IMR-90 (cell line): ENCODE measurements around the gene VTN.

Experiments
- BHLHE40 ChIP-seq: fragments of 150-350 bp; IDR thresholded peaks from 2 replicates; pipeline ENCODE4 v1.6.1; 2016; ENCODE audit warnings: mild to moderate bottlenecking, low read depth, low read length
- CEBPB ChIP-seq: IDR thresholded peaks from 2 replicates; pipeline ENCODE4 v1.6.1; 2012; ENCODE audit warnings: low read depth, low read length, improper control_type of control experiment
- CTCF ChIP-seq: conservative IDR thresholded peaks from 2 replicates; pipeline ENCODE4 v1.5.1; 2012; ENCODE audit warnings: mild to moderate bottlenecking, low read depth, low read length, improper control_type of control experiment
- ELK1 ChIP-seq: fragments of 150-350 bp; IDR thresholded peaks from 2 replicates; pipeline ENCODE4 v1.6.1; 2016; ENCODE audit warnings: low read depth, mild to moderate bottlenecking, low read length, moderate library complexity, borderline replicate concordance
- FOS ChIP-seq: fragments of 150-350 bp; IDR thresholded peaks from 2 replicates; pipeline ENCODE4 v1.6.1; 2016; ENCODE audit warnings: low read depth, low read length
- MAZ ChIP-seq: IDR thresholded peaks from 2 replicates; pipeline ENCODE4 v1.6.1; 2012; ENCODE audit warnings: low read depth, mild to moderate bottlenecking, low read length, improper control_type of control experiment, moderate library complexity, borderline replicate concordance
- NFE2L2 ChIP-seq: fragments of 150-350 bp; IDR thresholded peaks from 2 replicates; pipeline ENCODE4 v1.6.1; 2016; ENCODE audit warnings: low read depth, mild to moderate bottlenecking, low read length
- POLR2A ChIP-seq: IDR thresholded peaks from 2 replicates; pipeline ENCODE4 v1.6.1; 2012; ENCODE audit warnings: mild to moderate bottlenecking, low read depth, low read length
- RAD21 ChIP-seq: IDR thresholded peaks from 2 replicates; pipeline ENCODE4 v1.6.1; 2012; ENCODE audit warnings: low read length, improper control_type of control experiment
- RFX5 ChIP-seq: IDR thresholded peaks from 2 replicates; pipeline ENCODE4 v1.8.0; 2012; ENCODE audit warnings: low read depth, mild to moderate bottlenecking, low read length, moderate library complexity
- SMC3 ChIP-seq: fragments of 150-350 bp; IDR thresholded peaks from 2 replicates; pipeline ENCODE4 v1.6.1; 2016; ENCODE audit warnings: low read depth, mild to moderate bottlenecking, antibody characterized with exemption, low read length, moderate library complexity
- USF2 ChIP-seq: fragments of 150-350 bp; IDR thresholded peaks from 2 replicates; pipeline ENCODE4 v1.6.1; 2017; ENCODE audit warnings: mild to moderate bottlenecking, antibody characterized with exemption, low read length, low read depth

- TF ChIP-seq CTCF = no peak
- TF ChIP-seq USF2 = no peak
- no peak for TF ChIP-seq POLR2A
- TF ChIP-seq RAD21 = no peak
- TF ChIP-seq RFX5 = no peak
- no peak for TF ChIP-seq CEBPB
- no peak for TF ChIP-seq BHLHE40
- no peak for TF ChIP-seq NFE2L2
- no peak for TF ChIP-seq ELK1
- TF ChIP-seq SMC3 = no peak
- TF ChIP-seq MAZ = no peak
- TF ChIP-seq FOS = no peak
These were observed 448 bp downstream of the VTN start for GRCh38 chr17:28369684-28370034.
